Activated T-helper 1 cell treated with Interleukin-2 at 50 U/mL for 16 hours (primary cell): Measurements from ENCODE around the gene IDH2.

ENCODE experiments used
- DNase-seq: peaks from one replicate; pipeline ENCODE4 v3.0.0-alpha.2; 2020; ENCODE audit warnings: low read depth

The IDH2 gene

GRCh38 chr15:90043530-90044010, 58.7 kb downstream of the IDH2 start:
- no peak for DNase-seq

- DNase-seq: no peak
Measured at GRCh38 chr15:90042766-90043529, 59.3 kb downstream of the IDH2 start.

GRCh38 chr15:90042356-90042755, 59.9 kb downstream of the IDH2 start:
- DNase-seq: no peak

- DNase-seq: no peak
Measured at GRCh38 chr15:90040618-90041017, 61.6 kb downstream of the IDH2 start.

GRCh38 chr15:90039996-90040395, 62.3 kb downstream of the IDH2 start:
- no peak for DNase-seq

- DNase-seq: no peak
Measured at GRCh38 chr15:90038632-90039095, 63.6 kb downstream of the IDH2 start.

GRCh38 chr15:90037961-90038631, 64.2 kb downstream of the IDH2 start:
- DNase-seq: no peak

- DNase-seq: no peak
Measured at GRCh38 chr15:90037511-90037860, 64.8 kb downstream of the IDH2 start.

- no peak for DNase-seq
Measured at GRCh38 chr15:90036806-90037510, 65.3 kb downstream of the IDH2 start.

- DNase-seq: no peak
Measured at GRCh38 chr15:90036343-90036742, 65.9 kb downstream of the IDH2 start.

- DNase-seq: no peak
Measured at GRCh38 chr15:90035840-90036230, 66.4 kb downstream of the IDH2 start.

- DNase-seq: no peak
Measured at GRCh38 chr15:90035095-90035839, 67.0 kb downstream of the IDH2 start.

- no peak for DNase-seq
Measured at GRCh38 chr15:90033448-90033847, 68.8 kb downstream of the IDH2 start.
